Stimulated activated CD8-positive, alpha-beta memory T cell treated with anti-CD3 and anti-CD28 coated beads, Interleukin-7, amount 100 ng/mL, for 48 hours (primary cell): ENCODE measurements around the gene MTLN.
"Not testable (repeated sequence)": the region's sequence is repeated elsewhere in the genome, so short reads cannot be mapped to it uniquely, and the experiment has no call there.

Source experiments
- DNase-seq, 2 donors: peaks; one replicate each; pipeline ENCODE4 v3.0.0-alpha.2; 2020; ENCODE audit warnings: low read depth in 1 of 2; ENCODE audit errors: extremely low read depth in 1 of 2

The MTLN gene

GRCh38 chr2:110211938-110212858, at the start of gene MTLN:
Gene MTLN (minus strand): TSS chr2:110212547. CDS start chr2:110212525, 22 bp downstream.
- DNase-seq = peak; percentile 17 to 37

GRCh38 chr2:110261910-110262309, 49.6 kb upstream of the MTLN start:
- DNase-seq = not testable (repeated sequence)

- not testable (repeated sequence) for DNase-seq
Measured at GRCh38 chr2:110248081-110248795, 35.9 kb upstream of the MTLN start.

- DNase-seq = not testable (repeated sequence)
Measured at GRCh38 chr2:110245488-110246435, 33.4 kb upstream of the MTLN start.

GRCh38 chr2:110243283-110243682, 30.9 kb upstream of the MTLN start:
- DNase-seq = not testable (repeated sequence)

GRCh38 chr2:110234514-110234913, 22.2 kb upstream of the MTLN start:
- DNase-seq = not testable (repeated sequence)

GRCh38 chr2:110229886-110230285, 17.5 kb upstream of the MTLN start:
- not testable (repeated sequence) for DNase-seq

- not testable (repeated sequence) for DNase-seq
Measured at GRCh38 chr2:110222626-110223025, 10.3 kb upstream of the MTLN start.

- DNase-seq = no peak
Measured at GRCh38 chr2:110221938-110222337, 9.6 kb upstream of the MTLN start.

- DNase-seq = no peak
Measured at GRCh38 chr2:110220190-110220564, 7.8 kb upstream of the MTLN start.

- no peak for DNase-seq
Measured at GRCh38 chr2:110219496-110220189, 7.3 kb upstream of the MTLN start.

- not testable (repeated sequence) for DNase-seq
Measured at GRCh38 chr2:110218889-110219288, 6.5 kb upstream of the MTLN start.

- no peak for DNase-seq
Measured at GRCh38 chr2:110216803-110217202, 4.5 kb upstream of the MTLN start.

- DNase-seq = no peak
Measured at GRCh38 chr2:110216199-110216598, 3.9 kb upstream of the MTLN start.

- no peak for DNase-seq
Measured at GRCh38 chr2:110215566-110216158, 3.3 kb upstream of the MTLN start.

- DNase-seq = no peak
Measured at GRCh38 chr2:110215091-110215490, 2.7 kb upstream of the MTLN start.

GRCh38 chr2:110213522-110213921, 1.2 kb upstream of the MTLN start:
- DNase-seq = not testable (repeated sequence)

- DNase-seq = no peak
Measured at GRCh38 chr2:110205660-110206455, 6.5 kb downstream of the MTLN start.
